Dermis microvascular lymphatic vessel endothelial cell (primary cell): ENCODE measurements around the gene SLC22A31. TPM values are rescaled to one million over a fixed set of nuclear protein-coding genes. Genes with fewer than 3 reads are reported as not detected.

Source experiments
- DNase-seq, 2 donors: peaks; one replicate each; pipeline versions ENCODE4 v3.0.0 to v3.0.0-alpha.2; 2010; ENCODE audit warnings: low read depth in 2 of 2
- total RNA-seq: library from RNA; depleted of rRNA; stranded (reverse); fragments of >200 nt; gene quantifications from 2 replicates; pipeline ENCODE4 v1.2.1, GENCODE V29; 2014

The SLC22A31 gene
- total RNA-seq, 1 donor from 2014 or later: under 0.01 TPM

DNA sequence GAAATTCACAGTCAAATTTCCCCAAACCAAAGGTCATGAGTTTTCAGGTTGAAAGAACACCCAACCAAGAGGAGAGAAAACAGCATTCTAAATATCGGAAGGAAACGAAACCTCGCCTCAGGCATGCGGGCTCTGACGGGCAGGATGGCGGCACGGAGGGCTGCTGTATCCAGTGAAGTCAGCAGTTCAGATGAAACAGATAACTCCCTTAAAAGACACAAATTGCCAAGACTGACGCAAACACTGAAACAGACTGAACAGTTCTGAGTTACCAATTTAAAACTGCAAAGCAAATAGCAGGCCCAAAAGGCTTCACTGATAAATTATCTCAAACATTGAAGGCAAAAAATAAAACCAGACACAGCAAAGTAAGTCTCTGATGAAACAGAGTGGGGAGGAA is 49.4 kb downstream of the SLC22A31 start:
- no peak for DNase-seq

DNA sequence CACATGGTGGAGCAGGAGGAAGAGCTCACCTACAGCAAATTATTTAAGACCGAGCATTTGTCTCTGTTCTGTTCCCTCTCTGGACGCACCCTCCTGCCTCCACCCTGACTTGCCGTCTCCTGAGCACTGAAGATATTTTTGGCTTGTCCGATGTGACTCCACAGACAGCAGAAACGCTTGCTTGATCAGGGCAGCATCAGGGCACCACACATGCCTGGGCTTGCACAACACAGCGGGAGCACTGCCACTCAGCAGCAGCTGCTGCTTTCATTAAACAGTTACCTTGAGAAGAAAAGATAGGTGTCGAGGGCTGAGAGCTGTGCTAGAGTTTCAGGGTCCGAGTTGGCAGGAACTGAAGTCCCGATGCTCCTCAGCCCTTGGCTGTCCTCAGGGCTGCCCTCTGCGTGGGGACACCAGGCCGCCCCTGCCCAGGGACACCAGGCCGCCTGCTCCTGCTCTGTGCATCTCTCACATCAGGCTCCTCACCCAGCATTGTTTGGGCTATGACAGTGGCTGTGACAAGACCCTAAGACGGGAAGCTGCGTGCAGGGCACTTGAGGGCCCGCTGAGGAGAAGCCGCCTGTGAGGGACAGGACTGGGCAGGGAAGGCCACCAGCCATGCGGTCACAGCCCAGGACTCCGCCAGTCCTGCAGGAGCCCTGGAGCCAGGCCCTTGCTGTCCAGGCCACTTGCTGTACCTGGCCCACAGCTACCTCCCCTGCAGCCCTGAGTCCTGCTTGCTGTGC is 50.1 kb downstream of the SLC22A31 start:
- no peak for DNase-seq

DNA sequence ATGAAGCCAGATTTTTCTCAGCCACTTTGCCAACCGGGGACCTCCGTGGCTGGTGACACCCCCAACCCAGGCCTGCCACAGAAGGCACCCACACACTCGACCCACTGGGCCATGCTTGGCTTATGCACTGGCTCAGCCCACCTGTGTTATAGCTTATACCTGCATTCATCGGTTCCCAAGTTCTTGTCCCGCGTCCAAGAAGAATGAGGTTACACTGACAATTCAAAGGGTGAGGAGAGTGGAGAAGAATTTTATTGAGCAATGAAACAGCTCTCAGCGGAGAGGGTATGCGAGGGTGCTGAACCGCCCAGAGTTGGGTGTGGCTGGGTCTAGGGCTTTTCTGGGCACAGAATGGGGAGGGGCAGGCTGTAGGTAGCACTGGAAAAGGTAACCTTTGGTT is 51.0 kb downstream of the SLC22A31 start:
- DNase-seq: no peak

DNA sequence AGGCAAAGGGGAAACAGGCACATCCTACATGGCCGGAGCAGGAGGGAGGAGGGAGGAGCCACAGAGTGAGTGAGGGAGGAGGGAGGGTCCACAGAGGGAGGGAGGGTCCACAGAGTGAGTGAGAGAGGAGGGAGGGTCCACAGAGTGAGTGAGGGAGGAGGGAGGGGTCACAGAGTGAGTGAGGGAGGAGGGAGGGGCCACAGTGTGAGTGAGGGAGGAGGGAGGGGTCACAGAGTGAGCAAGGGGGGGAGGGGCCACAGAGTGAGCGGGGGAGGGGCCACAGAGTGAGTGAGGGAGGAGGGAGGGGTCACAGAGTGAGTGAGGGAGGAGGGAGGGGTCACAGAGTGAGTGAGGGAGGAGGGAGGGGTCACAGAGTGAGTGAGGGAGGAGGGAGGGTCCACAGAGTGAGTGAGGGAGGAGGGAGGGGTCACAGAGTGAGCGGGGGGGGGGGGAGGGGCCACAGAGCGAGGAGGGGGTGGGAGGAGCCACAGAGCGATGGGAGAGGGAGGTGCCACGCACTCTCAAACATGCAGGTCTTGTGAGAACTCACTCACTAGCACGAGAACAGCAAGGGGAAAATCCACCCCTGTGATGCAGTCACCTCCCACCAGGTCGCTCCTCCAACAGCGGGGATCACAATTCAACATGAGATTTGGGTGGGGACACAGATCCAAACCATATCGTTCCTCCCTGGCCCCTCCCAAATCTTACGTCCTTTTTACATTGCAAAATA is 53.1 kb downstream of the SLC22A31 start:
- DNase-seq: no peak

DNA sequence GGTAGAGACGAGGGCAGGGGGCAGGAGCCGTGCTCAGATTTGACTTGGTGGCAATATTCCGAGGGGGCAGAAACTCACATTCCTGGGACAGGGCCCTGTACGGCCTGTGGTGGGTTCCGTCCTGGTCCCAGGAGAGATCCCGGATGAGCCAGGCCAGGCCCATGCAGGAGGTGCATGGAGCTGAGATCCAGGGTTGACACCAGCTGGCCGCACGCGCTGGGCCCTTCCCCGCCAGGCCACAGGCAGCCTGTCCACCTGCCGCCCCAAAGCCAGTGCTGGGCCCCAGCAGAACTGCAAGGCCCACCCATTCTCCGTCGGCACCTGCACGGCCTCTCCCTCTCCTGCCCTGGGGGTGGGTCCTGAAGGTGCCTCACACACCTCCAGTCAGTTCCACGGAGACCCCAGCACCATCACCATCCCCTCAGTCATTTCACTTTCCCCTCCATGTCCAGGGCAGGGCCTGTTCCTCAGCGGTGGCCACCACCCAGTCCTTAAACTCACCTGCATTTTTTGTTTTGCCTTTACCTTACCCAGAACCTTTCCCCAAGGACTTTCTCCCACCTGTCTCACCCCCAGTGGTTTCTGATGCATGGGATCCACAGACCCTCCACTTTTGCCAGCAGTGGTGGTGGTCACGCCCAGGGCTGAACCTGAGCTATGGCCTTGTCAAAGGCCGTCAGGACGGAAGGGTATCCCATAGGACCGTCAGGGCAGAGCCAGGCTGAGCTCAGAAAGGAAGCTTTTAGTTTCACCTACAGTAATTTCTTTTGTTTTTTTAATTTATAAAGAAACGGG is 53.9 kb downstream of the SLC22A31 start:
- DNase-seq: no peak

Other genes starting within 250 kb of the SLC22A31 start
- gene CBFA2T3, start 223.3 kb downstream of the SLC22A31 start, total RNA-seq: under 0.01 TPM in 1 of 2 replicates, not detected in the other
- 18.6 and 19.1 TPM in 2 replicates for gene ACSF3, start 106.7 kb downstream of the SLC22A31 start, total RNA-seq
- under 0.01 TPM in 2 replicates for gene CDH15, start 28.8 kb downstream of the SLC22A31 start, total RNA-seq
- gene ZNF778, start 17.2 kb upstream of the SLC22A31 start, total RNA-seq: 8.1 and 11.9 TPM in 2 replicates